OCI-LY7 (cell line): Measurements from ENCODE around the gene KRTAP3-3.
"Not testable (repeated sequence)": the region's sequence is repeated elsewhere in the genome, so short reads cannot be mapped to it uniquely, and the experiment has no call there.

Source experiments
- EZH2phosphoT487 ChIP-seq: fragments of 200-600 bp; sonication (generic); IDR thresholded peaks from 2 replicates; pipeline ENCODE4 v1.6.1; 2018; ENCODE audit warnings: low read depth, borderline replicate concordance, mild to moderate bottlenecking, mixed run types, antibody characterized with exemption, low read length, moderate library complexity, mixed read lengths
- TF ChIP-seq, protein P1 (sequence below): fragments of 200-600 bp; sonication (generic); conservative IDR thresholded peaks from 2 replicates; pipeline ENCODE4 v1.5.1; 2014; ENCODE audit warnings: mild to moderate bottlenecking, antibody characterized with exemption, low read length, moderate library complexity, mixed read lengths

DNA sequence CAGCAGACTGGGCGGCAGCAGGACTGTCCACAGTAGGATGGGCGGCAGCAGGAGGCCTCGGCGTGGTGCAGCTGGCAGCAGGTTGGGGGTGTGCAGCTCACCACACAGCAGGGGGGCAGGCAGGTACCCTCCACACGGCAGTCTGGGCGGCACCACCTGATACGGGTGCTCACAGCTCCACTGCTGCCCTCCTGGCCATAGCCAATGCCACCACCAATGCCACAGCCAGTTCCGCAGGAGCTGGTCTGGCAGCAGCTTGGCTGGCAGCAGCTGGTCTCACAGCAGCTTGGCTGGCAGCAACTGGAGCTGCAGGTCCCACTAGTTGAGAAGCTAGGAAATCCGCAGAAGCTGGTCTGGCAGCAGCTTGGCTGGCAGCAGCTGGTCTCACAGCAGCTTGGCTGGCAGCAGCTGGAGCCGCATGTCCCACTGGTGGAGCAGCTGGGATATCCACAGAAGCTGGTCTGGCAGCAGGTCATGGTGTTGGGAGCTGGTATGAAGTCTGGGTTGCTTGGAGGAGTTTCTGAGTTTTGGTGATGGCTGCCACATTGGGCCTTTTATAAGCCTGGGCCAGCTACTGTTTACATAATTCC, 40.5 kb upstream of the KRTAP3-3 start, which contains the start of gene KRTAP1-3:
- TF ChIP-seq, protein P1, sequence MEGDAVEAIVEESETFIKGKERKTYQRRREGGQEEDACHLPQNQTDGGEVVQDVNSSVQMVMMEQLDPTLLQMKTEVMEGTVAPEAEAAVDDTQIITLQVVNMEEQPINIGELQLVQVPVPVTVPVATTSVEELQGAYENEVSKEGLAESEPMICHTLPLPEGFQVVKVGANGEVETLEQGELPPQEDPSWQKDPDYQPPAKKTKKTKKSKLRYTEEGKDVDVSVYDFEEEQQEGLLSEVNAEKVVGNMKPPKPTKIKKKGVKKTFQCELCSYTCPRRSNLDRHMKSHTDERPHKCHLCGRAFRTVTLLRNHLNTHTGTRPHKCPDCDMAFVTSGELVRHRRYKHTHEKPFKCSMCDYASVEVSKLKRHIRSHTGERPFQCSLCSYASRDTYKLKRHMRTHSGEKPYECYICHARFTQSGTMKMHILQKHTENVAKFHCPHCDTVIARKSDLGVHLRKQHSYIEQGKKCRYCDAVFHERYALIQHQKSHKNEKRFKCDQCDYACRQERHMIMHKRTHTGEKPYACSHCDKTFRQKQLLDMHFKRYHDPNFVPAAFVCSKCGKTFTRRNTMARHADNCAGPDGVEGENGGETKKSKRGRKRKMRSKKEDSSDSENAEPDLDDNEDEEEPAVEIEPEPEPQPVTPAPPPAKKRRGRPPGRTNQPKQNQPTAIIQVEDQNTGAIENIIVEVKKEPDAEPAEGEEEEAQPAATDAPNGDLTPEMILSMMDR = not testable (repeated sequence)
- not testable (repeated sequence) for TF ChIP-seq EZH2phosphoT487
